ENCODE measurements around the gene C9orf78.

C9orf78 gene

GRCh38 chr9:129812385-129812784 lies 22.7 kb downstream of the C9orf78 start:
- no peak for DNase-seq (ENCODE audit: extremely low read depth, low read depth)
- H3K4me3 ChIP-seq (replicated peaks; ENCODE audit: low read depth, low read length) = no peak overlapping the region
- TF ChIP-seq CTCF (IDR thresholded peaks at IDR 0.05; ENCODE audit: low read depth, low read length, missing control alignments) = no peak

GRCh38 chr9:129811967-129812363 lies 23.1 kb downstream of the C9orf78 start:
- no peak for DNase-seq (ENCODE audit: extremely low read depth, low read depth)
- no peak overlapping the region for H3K4me3 ChIP-seq (replicated peaks; ENCODE audit: low read depth, low read length)
- TF ChIP-seq CTCF (IDR thresholded peaks at IDR 0.05; ENCODE audit: low read depth, low read length, missing control alignments) = no peak

- no peak overlapping the region for H3K4me3 ChIP-seq (replicated peaks; ENCODE audit: low read depth, low read length)
- TF ChIP-seq CTCF (IDR thresholded peaks at IDR 0.05; ENCODE audit: low read depth, low read length, missing control alignments) = no peak
- DNase-seq (ENCODE audit: extremely low read depth, low read depth) = no peak
These were observed 24.3 kb downstream of the C9orf78 start for GRCh38 chr9:129810788-129811187.

GRCh38 chr9:129810116-129810515 lies 25.0 kb downstream of the C9orf78 start:
- no peak for DNase-seq (ENCODE audit: extremely low read depth, low read depth)
- no peak for TF ChIP-seq CTCF (IDR thresholded peaks at IDR 0.05; ENCODE audit: low read depth, low read length, missing control alignments)
- no peak overlapping the region for H3K4me3 ChIP-seq (replicated peaks; ENCODE audit: low read depth, low read length)

- TF ChIP-seq CTCF (IDR thresholded peaks at IDR 0.05; ENCODE audit: low read depth, low read length, missing control alignments) = no peak
- DNase-seq (ENCODE audit: extremely low read depth, low read depth) = no peak
- no peak overlapping the region for H3K4me3 ChIP-seq (replicated peaks; ENCODE audit: low read depth, low read length)
These were observed 25.7 kb downstream of the C9orf78 start for GRCh38 chr9:129809346-129809745.

GRCh38 chr9:129806061-129806460 lies 29.0 kb downstream of the C9orf78 start:
- TF ChIP-seq CTCF (IDR thresholded peaks at IDR 0.05; ENCODE audit: low read depth, low read length, missing control alignments) = no peak
- H3K4me3 ChIP-seq (replicated peaks; ENCODE audit: low read depth, low read length) = no peak overlapping the region
- no peak for DNase-seq (ENCODE audit: extremely low read depth, low read depth)

GRCh38 chr9:129803676-129804060 lies 31.4 kb downstream of the C9orf78 start:
- no peak for DNase-seq (ENCODE audit: extremely low read depth, low read depth)
- no peak for TF ChIP-seq CTCF (IDR thresholded peaks at IDR 0.05; ENCODE audit: low read depth, low read length, missing control alignments)
- peak overlapping the region; percentile 74 for H3K4me3 ChIP-seq (replicated peaks; ENCODE audit: low read depth, low read length)

All from HFF-Myc (cell line).